HuH-7 (cell line): ENCODE results near the gene SDK2.

ENCODE experiments used
- DNase-seq: peaks from one replicate; pipeline ENCODE4 v3.0.0; 2011; ENCODE audit warnings: low spot score

SDK2 gene

GRCh38 chr17:73360961-73361761 lies 283.1 kb downstream of the SDK2 start:
- DNase-seq: no peak

DNA sequence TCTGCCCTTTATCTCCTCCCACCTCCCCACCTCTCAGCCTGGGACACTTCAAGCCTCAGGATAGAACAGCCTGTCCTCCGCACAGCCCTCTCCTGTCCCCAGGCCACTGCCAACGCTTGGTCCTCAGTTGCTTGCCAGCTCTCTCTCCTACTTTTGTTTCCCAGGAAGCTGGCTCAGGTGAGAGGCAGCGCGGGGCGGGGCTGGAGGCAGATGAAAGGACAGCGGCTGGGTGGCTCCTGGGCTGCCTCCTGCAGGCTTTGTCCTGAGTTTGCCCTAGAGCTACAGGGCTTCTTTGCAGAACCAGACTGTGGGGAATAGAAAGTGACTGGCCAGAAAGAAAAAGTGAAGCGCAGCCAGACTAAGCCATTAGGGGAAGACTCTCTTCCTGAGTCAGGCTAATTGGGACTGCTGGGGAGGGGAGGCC lies 284.2 kb downstream of the SDK2 start:
- DNase-seq: peak; percentile 77

DNA sequence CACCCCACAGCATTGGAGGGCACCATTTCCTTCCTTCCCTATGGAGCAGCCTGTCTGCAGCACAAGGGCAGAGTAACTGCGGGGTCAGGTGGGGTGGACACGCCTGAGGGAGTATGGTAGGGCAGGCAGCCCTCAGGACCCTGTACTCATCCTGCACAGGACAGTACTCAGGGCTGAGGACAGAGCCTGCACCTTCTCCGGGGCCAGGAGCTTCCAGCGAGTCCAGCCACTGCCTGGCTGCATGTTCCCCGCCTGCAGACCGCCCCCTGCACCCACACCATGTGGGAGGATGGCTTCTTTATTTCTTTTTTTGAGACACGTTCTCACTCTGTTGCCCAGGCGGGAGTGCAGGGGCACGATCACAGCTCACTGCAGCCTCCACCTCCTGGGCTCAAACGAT lies 284.9 kb downstream of the SDK2 start:
- DNase-seq: no peak

GRCh38 chr17:73358668-73359067 lies 285.6 kb downstream of the SDK2 start:
- DNase-seq: no peak

DNA sequence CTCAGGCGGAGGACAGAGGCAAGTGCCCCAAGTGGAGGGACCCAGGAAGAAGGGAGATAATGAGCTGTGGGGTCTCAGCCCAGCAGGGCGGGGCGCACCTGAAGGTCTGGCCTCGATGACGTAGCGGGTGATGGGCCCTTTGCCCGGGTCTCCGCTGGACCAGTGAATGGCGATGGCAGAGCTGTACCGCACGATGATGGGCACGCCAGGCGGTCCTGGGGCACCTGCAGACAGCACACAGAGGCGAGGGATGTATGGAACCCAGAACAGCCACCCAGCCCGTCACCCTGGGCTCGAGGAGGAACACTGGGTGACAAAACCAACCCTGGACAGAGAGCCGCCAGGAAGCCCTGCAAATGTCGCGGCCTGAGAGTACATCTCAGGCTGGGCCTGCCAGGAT lies 286.3 kb downstream of the SDK2 start:
- no peak for DNase-seq

GRCh38 chr17:73357318-73357717 lies 286.9 kb downstream of the SDK2 start:
- DNase-seq: no peak

DNA sequence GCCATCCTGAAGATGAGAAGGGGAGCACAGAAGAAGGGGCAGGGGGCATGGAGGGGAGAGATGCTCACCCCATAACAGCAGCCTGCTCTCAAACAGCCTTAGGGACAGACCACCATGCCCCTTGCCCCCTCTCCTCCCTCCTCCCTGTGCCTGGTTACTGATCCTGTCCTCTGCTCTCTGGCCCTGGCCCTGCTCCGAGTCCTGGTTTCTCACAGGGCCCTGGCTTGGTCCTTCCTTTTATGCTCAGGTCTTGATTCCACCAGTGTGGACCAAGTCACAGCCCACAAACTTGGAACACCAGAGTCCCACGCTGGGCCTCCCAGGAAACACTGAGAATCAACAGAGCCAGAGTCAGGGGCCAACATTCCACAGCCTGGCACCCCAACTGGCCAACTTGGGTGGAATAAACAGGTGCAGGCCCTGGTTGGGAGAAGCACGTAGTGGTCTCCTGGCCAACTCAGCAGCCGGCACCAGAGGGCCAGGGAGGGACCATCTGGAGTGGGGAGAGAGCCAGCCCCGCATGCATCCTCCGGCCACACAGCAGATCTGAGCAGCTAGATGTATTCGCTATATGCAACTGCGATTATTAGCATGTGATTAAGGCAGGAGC lies 287.6 kb downstream of the SDK2 start:
- no peak for DNase-seq

- no peak for DNase-seq
Observed at GRCh38 chr17:73354423-73355284, 289.6 kb downstream of the SDK2 start.

GRCh38 chr17:73352261-73352660 lies 292.0 kb downstream of the SDK2 start:
- no peak for DNase-seq

DNA sequence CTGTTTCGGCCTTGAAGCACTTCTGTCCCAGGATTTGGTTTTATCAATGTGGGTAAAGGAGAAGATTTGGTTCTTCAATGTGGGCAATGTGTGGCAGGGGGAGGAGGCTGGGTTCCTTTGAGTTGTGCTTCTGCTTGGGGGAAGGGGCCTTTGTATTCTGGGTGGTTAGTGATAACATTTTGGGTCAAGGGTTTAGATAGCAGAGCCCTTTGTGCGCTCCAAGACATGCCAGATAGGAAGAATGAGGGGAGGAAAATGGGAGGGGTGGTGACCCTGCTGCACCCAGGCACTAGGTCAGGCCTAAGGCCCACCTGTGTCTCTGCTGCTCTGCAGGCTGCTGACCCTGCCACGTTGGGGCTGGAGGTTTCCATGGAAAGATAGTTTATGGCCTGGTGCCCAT lies 292.5 kb downstream of the SDK2 start:
- no peak for DNase-seq

DNA sequence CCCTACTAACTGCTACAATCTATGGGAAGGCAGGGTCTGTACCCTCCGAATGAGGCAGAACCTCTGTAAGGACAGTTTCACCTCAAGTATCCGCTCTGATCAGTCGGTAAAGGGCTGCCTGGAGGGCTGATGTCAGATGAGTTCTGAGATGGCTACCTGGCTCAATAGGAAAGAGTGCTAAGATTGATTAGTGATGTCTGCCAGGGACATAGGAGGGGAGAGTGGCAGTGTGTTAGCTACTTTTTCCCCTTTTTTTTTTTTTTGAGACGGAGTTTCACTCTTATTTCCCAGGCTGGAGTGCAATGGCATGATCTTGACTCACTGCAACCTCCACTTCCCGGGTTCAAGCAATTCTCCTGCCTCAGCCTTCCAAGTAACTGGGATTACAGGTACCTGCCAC lies 293.4 kb downstream of the SDK2 start:
- no peak for DNase-seq

DNA sequence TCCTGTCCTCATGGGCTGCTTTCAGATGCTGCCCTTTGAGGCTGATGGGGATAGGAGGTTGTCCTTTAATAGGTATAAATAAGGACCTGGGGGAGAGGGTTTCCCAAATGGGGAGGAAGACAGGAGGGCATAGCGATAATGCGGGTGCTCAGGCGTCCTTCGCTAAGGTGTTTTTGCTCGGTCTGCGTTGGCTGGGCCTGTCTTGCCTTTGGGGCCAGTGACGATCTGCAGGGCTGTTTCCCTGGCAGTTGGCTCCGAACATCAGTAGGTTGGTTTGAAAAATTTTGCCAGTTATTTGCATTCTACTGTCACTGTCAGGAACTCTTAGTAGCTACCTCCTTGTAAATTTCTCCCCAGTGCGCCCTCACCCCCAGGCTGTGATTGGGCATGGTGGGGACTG lies 294.6 kb downstream of the SDK2 start:
- no peak for DNase-seq

DNA sequence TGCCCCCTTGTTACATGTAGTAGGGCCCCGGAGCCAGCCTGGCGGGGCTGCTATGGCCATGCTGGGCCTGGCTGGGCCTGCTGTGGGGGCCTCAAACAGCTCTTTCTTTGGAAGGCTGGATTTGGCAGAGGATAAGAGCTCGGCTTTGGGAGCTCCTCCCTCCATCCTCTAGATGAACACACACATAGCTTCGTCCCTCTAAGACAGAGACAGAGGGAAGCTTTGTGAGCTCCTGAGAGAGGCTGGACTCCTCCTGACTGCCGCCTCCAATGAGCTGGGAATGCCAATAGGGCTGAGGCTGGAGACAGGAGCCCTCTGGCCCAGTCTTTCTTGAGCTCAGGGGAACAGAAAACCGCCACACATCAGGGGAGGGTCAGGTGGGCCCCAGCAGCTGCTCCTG lies 295.1 kb downstream of the SDK2 start:
- no peak for DNase-seq

DNA sequence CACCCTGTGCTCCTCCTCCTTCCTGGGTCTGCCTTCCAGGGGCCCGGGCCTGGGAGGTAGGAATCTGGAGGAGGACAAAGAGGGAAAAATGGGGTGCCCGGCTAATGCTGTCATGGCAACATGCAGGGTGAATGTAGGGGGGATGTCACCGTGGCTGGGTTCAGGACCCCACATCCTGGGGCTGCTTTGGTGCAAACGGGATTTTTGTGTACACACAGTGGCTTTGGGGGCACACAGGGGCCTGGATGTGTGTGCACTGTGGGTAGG lies 295.5 kb downstream of the SDK2 start:
- no peak for DNase-seq

DNA sequence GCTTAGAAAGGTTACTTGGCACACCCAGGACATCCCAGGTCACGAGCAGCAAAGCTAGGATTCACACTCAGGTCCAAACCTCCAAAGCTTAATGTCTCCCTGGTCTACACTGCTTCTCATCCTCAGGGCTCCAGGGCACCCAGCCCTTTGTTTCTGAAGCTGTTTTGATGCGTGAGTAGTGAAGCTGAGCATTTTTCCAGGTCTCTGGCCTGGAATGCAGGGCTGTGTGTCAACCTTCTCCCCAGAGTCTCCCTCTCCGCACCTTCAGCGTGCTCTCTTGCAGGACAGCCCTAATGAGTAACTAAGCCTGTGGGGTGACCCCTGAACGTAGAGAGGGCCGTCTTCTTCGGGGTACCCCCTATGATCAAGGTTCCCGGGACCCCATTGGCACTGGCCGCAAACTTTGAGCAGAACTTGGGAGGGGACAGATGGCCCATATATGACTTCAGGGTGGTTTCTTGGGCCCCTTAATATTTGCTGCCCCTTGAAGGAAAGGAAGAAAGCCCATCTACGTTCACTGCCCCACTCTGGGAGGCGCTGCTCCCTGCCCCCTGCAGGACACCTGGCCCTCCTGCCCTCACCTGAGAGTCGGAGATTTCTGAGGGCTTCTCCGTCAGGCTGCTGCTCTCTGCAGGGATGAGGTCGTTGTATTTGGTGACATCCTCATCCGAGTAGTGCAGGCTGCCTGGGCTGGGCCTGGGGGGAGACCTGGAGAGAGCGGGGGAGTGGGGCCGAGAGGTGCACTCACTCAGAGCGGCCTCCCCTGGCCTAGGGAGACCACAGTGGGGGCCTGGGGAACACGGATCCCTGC lies 296.0 kb downstream of the SDK2 start:
- no peak for DNase-seq

DNA sequence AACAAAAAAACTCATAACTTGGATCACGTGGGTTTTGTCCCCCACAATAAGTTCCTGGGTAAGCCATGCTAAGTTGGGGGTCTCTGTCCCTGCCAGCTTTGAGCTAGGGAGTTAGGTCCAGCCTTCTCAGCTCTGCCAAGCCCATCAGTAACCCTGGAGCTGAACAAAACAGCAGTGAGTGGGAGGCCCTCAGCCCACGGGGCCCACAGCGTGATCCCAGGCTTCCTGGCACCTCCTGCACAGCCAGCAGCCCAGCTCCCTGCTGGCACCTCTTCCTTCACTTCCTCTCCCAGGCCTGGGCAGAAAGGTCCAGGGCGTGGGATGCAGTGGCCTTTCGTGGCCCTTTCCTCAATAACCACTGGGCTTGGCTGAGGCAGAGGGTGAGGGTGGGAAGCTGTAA lies 296.9 kb downstream of the SDK2 start:
- DNase-seq: no peak

- no peak for DNase-seq
Observed at GRCh38 chr17:73346501-73347162, 297.6 kb downstream of the SDK2 start.

DNA sequence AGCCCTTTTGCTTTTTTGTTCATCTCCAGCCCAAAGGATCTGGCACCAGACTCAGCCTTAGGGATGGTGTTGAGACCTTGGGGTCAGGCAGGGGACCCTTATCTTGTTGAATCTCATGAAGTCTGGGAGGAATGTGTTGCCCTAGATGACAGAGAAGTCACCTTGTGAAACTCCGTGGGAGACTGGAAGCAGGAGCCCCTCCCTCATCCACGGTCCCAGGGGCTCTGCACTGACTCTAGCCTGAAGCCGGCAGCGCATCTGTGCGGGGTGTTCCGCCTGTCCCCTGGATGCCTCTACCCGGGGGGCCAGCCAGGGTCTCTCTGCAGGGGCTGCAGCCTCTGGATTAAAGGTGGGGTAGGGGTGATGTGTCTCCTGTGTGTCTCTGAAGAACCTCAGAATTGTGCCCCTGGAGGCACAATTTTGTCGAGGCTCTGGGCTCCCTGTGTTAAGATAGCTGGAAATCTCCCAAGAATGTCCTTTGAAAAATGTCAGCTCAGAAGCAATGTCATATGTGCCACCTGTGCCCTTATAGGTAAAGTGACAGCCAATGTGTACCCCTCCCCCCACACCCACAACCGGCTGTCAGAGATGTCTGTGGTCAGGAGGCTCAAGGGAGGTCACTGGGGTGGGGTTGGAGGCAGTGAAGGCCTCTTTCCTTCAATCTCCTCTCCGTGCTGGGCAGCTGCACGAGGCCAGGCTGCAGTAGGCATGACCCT lies 300.3 kb downstream of the SDK2 start:
- no peak for DNase-seq

DNA sequence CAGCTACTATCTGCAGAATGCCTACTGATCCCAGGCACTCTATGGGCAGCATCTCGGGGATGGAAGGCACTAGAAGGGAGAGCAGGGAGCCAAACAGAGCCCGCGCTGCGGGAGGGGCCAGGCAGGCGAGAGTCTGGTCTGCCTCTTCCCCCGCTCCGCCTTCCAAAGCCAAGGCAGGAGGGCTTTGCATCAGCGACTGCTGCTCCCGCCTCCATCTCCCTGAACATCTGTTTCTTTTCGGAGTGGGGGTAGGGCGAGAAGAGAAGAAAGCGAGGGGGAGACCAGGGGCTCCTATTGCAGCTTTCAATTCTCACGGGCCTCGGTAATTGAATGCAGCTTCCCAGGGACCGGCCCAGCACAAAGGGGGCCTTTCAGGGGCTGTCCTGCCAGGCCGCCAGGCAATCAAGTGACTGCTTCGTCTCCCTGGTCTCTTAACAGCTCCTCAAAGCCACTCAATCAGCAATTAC lies 301.0 kb downstream of the SDK2 start:
- no peak for DNase-seq

DNA sequence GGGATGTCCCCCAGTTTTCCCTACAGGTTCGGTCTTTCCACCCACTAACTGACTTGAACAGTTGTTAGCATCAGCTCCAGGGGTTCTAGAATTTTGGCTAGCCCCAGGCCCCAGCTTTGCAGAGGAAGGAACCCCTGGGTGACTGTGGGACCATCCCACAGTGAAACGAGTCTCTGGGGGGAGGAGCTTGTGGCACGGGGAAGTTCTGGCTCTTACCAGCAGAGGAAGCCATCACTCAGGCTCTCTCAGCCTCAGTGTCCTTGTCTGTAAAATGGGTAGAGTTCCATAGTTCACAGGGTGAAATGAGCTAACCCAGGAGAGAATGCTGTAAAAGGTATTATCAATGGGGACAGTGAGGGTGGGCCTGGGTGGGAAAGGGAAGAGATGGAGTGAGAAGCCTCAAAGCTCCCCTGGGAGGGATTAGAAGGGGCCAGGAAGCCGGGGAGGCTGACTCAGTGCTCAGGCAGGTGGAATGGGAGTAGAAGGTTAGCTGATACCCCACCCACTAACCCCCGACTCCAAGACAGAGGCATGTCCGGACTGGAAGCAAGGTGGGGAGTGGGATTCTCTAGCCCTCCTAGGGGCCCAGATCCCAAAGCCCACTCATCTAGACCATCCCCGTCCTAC lies 301.6 kb downstream of the SDK2 start:
- no peak for DNase-seq
